ENCODE measurements around the gene PLXNA2. TPM values are rescaled to one million over a fixed set of nuclear protein-coding genes. Genes with fewer than 3 reads are reported as not detected.

Gene PLXNA2
- total and polyA plus RNA-seq, 2 of the 8 experiments (the other 6 are each of a cell fraction or from before 2014, with no cell fraction given) = 0.33 to 1.5 TPM

DNA sequence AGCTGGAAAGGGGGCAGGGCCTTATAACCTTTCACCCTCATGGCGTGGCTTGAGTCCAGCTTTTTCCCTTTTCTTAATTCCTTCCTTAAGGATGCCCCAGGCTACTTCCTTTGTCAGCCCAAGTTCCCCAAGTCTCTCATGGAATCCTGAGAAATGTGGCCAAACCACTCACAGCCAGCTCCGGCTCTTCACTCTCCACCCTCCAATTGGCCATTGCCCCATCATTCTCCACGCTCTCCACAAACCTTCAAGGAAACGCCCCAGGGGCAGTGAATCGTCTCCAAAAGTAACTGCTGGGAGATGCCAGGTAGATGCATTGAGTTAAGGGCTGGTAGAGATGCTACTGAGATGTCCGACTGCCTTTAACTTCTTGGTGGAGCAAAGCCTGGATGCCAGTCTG is 219.8 kb downstream of the PLXNA2 start:
- no peak overlapping the region for H2BK5ac ChIP-seq (ENCODE audit: low read depth, low read length)
- H2AFZ ChIP-seq (ENCODE audit: low read length) = no peak overlapping the region
- H2BK120ac ChIP-seq (replicated peaks; ENCODE audit: low read depth, low read length) = no peak overlapping the region
- no peak overlapping the region for H2BK12ac ChIP-seq (ENCODE audit: low read depth, low read length)
- H3K27ac ChIP-seq (ENCODE audit: low read depth, low read length) = no peak overlapping the region
- H3K23ac ChIP-seq (ENCODE audit: insufficient read length) = no peak overlapping the region
- no peak overlapping the region for H2BK15ac ChIP-seq (ENCODE audit: low read length)
- H3K27me3 ChIP-seq (replicated peaks in 1 of 4; ENCODE audit: control insufficient read depth in 3 of 4, extremely low read depth in 1 of 4, insufficient read depth in 3 of 4, low read length in 3 of 4) = no peaks in the 10 kb centered on the region
- H3K14ac ChIP-seq (ENCODE audit: insufficient read length) = no peak overlapping the region
- no peaks in the 10 kb centered on the region for H3K36me3 ChIP-seq (ENCODE audit: control insufficient read depth in 2 of 4, insufficient read depth in 4 of 4, low read length in 3 of 4)
- H2BK20ac ChIP-seq (ENCODE audit: low read length) = no peak overlapping the region
- H3K9ac ChIP-seq (replicated peaks in 1 of 4; ENCODE audit: extremely low read depth in 1 of 4, low read depth in 3 of 4, low read length in 3 of 4) = no peak overlapping the region
- ChIA-PET POLR2A (ENCODE audit: partially characterized antibody) (no interaction called here), CTCF (ENCODE audit: partially characterized antibody) (interaction anchor here (0.8 to 15.8 kb wide), 21 partner anchors 10 to 214 kb away, joined by 3 to 315 read pairs (median 20); partner anchors contain the start of gene PLXNA2)
- H3K23me2 ChIP-seq (ENCODE audit: low read depth, low read length) = no peaks in the 10 kb centered on the region
- H3K4me3 ChIP-seq (ENCODE audit: extremely low read depth in 1 of 4, insufficient read depth in 2 of 4, low read depth in 3 of 4, low read length in 4 of 4) = no peak overlapping the region
- no peaks in the 10 kb centered on the region for H3K79me1 ChIP-seq (ENCODE audit: low read depth, low read length)
- H3K4me2 ChIP-seq (ENCODE audit: insufficient read depth in 1 of 2, low read depth in 2 of 2, low read length in 2 of 2) = no peak overlapping the region
- H4K91ac ChIP-seq (replicated peaks; ENCODE audit: insufficient read length, low read length) = no peak overlapping the region
- no peak overlapping the region for H3K18ac ChIP-seq (ENCODE audit: extremely low read depth, low read length)
- WGBS, 2 experiments (ENCODE audit: extremely low coverage in 1 of 2, insufficient coverage in 1 of 2, insufficient read length in 1 of 2, insufficient replicate concordance in 2 of 2, low coverage in 1 of 2, low lambda C conversion rate in 2 of 2, missing lambda C conversion rate in 1 of 2) = 78% methylated on average over 6 of the region's 6 CpGs; no CpG with 5 or more reads in 1 of the 2 experiments
- no peaks in the 10 kb centered on the region for H4K20me1 ChIP-seq (replicated peaks in 1 of 2; ENCODE audit: control insufficient read depth in 1 of 2, insufficient read depth in 2 of 2, low read length in 2 of 2)
- no peak for TF ChIP-seq SP2 (IDR thresholded peaks at IDR 0.05; ENCODE audit: low read length)
- no peak overlapping the region for H3K4ac ChIP-seq (replicated peaks; ENCODE audit: insufficient read length, low read depth, low read length)
- H3K56ac ChIP-seq (replicated peaks; ENCODE audit: insufficient read length, low read depth, low read length) = no peak overlapping the region
- no peak overlapping the region for H4K5ac ChIP-seq (ENCODE audit: insufficient read length, low read depth, low read length)
- FAIRE-seq (no peak), DNase-seq (ENCODE audit: low read depth in 1 of 2, low spot score in 2 of 2) (no peak)
- H3K79me2 ChIP-seq (ENCODE audit: control insufficient read depth in 1 of 2, insufficient read depth in 2 of 2, low read length in 2 of 2) = no peaks in the 10 kb centered on the region
- H3K4me1 ChIP-seq (replicated peaks in 1 of 4; ENCODE audit: control insufficient read depth in 3 of 4, insufficient read depth in 4 of 4, low read length in 3 of 4) = 0 out of 7 replicates have a peak, but pooled peaks cover 0 to 2% (median 0%) of the 10 kb centered on the region in 4 experiments
- H2AK5ac ChIP-seq (ENCODE audit: low read depth, low read length) = no peak overlapping the region
- no peak overlapping the region for H4K8ac ChIP-seq (ENCODE audit: extremely low read depth, insufficient read depth, low read length)
- no peaks in the 10 kb centered on the region for H3K9me3 ChIP-seq (ENCODE audit: insufficient read depth in 2 of 2, low read depth in 1 of 2, low read length in 1 of 2)
